SW480 (cell line): Measurements from ENCODE around the gene HOXA13.

Experiments used
- DNase-seq: peaks from one replicate; pipeline ENCODE4 v3.0.0-alpha.2; 2016; ENCODE audit warnings: low spot score

HOXA13 gene

GRCh38 chr7:27181795-27182275 is 18.1 kb downstream of the HOXA13 start:
- DNase-seq: no peak

GRCh38 chr7:27180431-27181420 is 19.2 kb downstream of the HOXA13 start:
- DNase-seq: peak; percentile 12

- DNase-seq: peak; percentile 90
Measured at GRCh38 chr7:27179503-27180430, 20.1 kb downstream of the HOXA13 start.

- peak; percentile 53 for DNase-seq
Measured at GRCh38 chr7:27179030-27179429, 20.9 kb downstream of the HOXA13 start.

DNA sequence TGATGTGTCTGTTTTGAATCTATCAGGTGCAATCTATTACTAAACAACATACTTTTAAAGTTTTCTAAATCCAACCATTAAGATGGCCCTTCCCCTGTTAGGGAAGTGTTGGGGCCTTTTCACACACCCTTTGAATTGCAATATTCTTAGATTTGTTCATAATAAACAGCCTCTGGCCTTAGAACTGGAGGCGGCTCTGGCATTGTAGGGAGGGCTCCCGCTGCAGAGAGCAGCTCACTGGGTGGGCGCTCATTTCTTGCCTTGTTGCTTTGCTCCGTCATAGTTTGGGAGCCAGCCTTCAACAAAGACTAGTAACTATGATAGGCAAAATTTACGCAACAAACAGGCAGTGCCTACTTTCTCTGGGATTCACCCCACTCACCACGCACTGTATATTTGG is 21.5 kb downstream of the HOXA13 start:
- peak; percentile 66 for DNase-seq

DNA sequence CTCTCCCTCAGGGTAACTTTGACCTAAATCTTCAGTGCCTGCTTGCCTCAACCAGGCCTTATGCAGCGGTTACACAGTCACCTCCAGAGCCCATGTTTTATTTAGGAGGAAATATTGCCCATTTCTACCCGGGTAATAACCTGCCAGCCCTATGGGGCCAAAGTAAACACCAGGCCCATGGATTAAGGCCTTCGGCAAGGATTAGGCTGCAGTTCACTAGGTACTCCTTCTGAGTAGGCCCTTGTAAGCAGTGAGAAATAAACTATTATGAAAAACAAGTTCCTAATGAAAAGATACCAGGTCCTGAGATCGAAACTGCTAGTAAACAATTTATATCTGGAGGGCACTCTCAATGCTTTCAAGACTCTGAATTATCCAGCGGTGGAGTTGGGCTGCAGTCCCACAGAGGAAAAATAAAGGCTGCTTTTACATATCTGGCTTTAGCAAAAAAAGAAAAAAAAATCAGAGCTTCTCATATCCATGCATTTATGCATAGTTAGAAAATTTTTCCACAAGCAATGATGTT is 22.0 kb downstream of the HOXA13 start:
- DNase-seq: peak; percentile 32

DNA sequence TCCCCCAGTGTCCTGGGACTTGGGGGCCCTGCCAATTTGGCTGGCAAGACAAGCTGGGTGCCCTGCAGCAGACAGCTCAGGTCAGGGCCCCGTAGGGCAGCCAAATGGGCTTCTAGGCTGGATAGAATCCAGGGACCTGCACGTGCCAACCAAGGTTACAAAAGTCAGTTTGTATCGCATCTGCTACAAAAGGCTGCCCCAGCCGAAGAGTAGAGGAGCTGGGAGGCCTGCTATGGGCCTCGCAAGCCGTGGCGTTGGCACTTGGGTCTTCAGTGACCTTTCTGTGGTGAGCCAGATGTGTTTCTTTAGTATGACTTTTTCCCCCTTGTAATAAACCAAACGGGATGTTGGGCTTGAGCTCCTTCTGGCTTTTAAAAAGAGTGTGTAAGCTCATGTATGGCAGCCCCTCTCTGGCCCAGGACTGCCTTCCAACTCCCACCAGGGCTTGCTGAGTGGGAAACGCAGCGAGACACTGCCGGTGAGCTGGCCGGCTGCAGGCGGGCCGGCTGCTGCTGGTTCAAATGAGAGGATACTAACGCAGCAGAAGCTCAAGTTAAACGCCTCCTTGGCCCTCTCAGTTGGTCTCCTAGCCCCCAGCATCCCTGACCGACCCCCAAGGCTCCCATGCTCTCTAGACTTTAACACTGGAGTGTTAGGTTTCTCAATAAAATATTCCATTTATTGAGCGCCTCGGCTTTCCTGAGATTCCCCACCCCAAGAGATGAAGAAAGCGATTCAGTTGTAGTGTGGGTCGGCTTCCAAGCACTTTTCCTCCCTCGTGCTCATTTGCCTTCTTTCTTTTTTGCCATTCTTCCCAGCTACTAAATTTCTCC is 22.7 kb downstream of the HOXA13 start:
- DNase-seq: peak; percentile 45

GRCh38 chr7:27176524-27176845 is 23.4 kb downstream of the HOXA13 start:
- no peak for DNase-seq

DNA sequence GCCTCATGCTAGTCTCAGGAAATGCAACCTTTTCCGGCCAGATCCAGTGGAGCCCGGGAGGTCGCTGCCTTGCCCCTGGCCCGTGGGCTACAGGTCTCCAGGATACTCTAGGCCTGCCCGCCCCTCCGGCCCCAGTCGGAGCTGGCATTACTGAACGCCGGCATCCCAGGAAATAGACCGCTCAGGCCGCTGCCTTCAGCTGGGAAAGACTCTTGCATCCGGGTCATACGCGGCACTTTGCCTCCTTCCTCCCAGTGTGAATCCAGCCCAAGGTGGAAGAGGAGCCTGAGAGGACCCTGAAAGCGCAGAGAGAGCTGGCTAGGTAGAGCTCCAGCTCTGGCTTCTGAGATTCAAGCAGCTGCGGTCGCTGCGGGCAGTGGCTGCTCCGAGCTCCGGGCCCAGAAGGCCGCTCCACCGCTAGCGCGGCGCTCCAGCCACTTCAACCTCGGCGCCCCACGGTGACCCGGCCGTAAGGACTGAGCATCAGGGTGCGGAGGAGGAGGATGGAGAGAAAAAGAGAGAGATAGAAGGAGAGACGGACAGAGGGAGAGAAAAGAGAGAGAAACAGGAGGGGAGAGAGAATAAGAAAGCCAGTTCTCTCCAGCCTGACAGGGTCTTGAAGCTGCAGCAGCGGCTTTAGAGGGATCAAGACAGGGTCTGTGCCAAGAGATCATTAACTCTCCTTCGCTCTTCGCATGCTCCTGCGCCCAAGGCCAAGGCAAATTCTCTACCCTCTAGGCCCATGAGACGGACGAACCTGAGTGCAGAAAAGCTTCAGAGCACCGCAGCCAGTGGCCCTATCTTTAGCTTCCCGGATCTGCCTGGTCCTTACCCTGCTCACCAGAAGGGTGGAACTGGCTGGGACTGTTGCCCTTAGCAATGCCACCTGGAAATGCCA is 24.0 kb downstream of the HOXA13 start:
- DNase-seq: peak; percentile 54

DNA sequence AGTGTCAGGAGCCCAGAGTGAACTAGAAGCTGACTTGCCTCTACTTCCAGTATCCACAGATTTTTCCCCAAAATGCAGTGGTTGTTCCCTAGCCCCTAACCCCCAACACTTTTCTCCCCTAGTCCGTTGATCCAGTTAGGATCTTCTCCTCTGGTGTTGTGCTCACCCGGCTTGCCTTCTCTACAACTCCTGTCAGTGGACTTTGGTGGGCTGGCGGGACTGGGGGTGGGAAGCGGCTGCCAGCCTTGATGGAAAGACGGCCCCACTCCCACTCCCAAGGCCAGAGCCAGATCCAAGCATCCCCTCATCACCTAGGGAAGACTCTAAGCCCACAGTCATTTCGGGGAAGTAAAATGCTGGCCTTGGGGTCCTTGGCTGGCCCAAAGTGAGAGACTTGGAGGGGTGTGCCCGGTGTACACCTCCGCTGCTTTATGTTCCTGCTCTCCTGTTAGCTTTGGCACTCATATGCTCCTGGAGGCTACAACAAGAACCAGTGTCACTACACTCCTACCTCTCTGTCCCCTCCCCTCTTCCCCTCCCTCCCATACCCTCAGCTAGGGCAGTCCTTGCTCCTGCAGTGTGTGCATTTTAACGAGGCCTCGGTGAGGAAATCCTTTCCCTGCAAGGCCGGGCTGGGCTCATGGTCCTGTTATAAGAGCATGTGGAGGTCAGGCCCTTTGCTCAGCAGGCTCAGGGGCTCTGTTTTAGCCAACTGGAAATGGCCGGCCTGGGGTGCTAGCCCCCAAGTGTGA is 24.8 kb downstream of the HOXA13 start:
- peak; percentile 90 for DNase-seq

GRCh38 chr7:27173956-27174873 is 25.7 kb downstream of the HOXA13 start, which contains the start of gene HOXA10:
Gene HOXA10, minus strand, starts transcription at chr7:27174320. Its CDS starts 14 bp downstream, at chr7:27174306.
- DNase-seq: peak; percentile 65

GRCh38 chr7:27173511-27173955 is 26.4 kb downstream of the HOXA13 start:
- peak; percentile 66 for DNase-seq

DNA sequence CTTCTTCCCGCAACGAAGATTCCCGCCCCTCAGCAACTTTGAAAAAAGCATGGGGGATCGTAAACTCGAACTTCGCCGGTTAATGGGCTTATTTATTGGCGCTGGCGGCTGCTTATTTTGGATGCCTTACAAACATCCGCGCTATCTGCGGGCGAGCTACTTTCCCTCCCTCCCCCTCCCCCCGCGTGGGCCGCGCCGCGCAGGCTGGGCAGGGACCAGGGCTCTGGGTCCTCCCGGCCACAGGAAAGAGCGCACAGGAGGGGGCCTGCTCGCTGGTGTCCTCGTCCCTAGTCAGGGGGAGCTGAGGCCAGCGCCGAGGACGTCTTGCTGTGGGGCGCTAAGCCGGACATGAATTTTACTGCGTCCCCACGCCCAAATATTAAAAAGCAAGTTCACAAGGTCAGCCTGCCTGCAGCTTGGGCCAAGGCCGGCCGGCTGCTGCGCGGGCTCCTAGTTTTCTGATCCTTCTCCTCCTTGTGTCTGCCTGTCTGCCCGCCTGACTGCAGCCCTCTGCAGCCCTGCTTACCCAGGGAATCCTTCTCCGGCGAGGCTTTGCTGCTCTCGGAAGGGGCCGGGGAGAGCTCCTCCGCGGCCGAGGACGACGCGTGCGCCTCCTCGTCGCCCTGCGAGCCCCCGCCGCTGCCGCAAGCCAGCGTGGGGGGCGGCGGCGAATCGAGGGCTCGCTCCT is 26.9 kb downstream of the HOXA13 start:
- peak; percentile 69 for DNase-seq

DNA sequence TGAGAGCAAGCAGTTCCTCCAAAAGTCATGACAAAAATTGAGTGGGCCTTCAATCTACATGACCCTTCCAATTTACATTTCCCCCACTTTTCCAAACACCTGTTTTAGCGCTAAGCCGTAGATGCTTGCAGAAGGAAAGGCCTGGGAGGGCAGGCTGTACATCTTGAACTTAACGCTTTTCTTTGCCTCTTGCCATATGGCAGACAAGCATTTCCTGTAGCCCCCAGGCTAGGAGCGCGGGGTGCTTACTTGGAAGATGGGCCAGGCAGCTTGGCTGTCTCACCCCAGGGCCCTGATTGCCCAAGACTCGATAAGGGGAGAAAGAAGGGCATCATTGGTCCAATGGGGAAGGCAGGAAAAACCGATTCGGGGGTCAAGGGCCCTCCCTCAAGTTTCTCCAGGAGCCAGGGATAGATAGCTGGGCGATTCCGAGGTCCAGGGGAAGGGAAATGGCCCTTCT is 27.5 kb downstream of the HOXA13 start:
- peak; percentile 64 for DNase-seq

- peak; percentile 77 for DNase-seq
Measured at GRCh38 chr7:27171637-27172314, 28.1 kb downstream of the HOXA13 start.

GRCh38 chr7:27171325-27171636 is 28.6 kb downstream of the HOXA13 start:
- peak; percentile 58 for DNase-seq
